ENCODE results near the gene SAG.
"Not testable (repeated sequence)": the region's sequence is repeated elsewhere in the genome, so short reads cannot be mapped to it uniquely, and the experiment has no call there.

The SAG gene

GRCh38 chr2:233369897-233370685 lies 62.5 kb downstream of the SAG start:
- Histone ChIP-seq H3K27ac (ENCODE audit: low read length) (no peak overlapping the region), H3K4me1 (ENCODE audit: control insufficient read depth in 1 of 2, insufficient read depth in 2 of 2, low read length in 2 of 2) (peaks cover 0 to 12% of the 10 kb centered on the region in 2 donors), H3K27me3 (ENCODE audit: low read depth, low read length) (no peaks in the 10 kb centered on the region), H3K4me3 (ENCODE audit: low read depth in 1 of 2, low read length in 2 of 2) (no peak overlapping the region), H3K9me3 (ENCODE audit: control insufficient read depth in 1 of 2, low read length in 2 of 2) (no peaks in the 10 kb centered on the region), H3K36me3 (ENCODE audit: control insufficient read depth in 1 of 2, insufficient read depth in 2 of 2, low read length in 2 of 2) (peaks cover 0 to 4% of the 10 kb centered on the region in 2 donors)

GRCh38 chr2:233371641-233372040 lies 64.0 kb downstream of the SAG start:
- H3K9me3 ChIP-seq (ENCODE audit: control insufficient read depth in 1 of 2, low read length in 2 of 2): no peaks in the 10 kb centered on the region
- H3K4me1 ChIP-seq (ENCODE audit: control insufficient read depth in 1 of 2, insufficient read depth in 2 of 2, low read length in 2 of 2): peaks cover 0 to 12% of the 10 kb centered on the region in 2 donors
- H3K27ac ChIP-seq (ENCODE audit: low read length): no peak overlapping the region
- no peaks in the 10 kb centered on the region for H3K27me3 ChIP-seq (ENCODE audit: low read depth, low read length)
- no peak overlapping the region for H3K4me3 ChIP-seq (ENCODE audit: low read depth in 1 of 2, low read length in 2 of 2)
- peaks cover 0 to 4% of the 10 kb centered on the region in 2 donors for H3K36me3 ChIP-seq (ENCODE audit: control insufficient read depth in 1 of 2, insufficient read depth in 2 of 2, low read length in 2 of 2)

- no peak overlapping the region for H3K4me3 ChIP-seq (ENCODE audit: low read depth in 1 of 2, low read length in 2 of 2)
- H3K4me1 ChIP-seq (ENCODE audit: control insufficient read depth in 1 of 2, insufficient read depth in 2 of 2, low read length in 2 of 2): peaks cover 0 to 12% of the 10 kb centered on the region in 2 donors
- no peaks in the 10 kb centered on the region for H3K9me3 ChIP-seq (ENCODE audit: control insufficient read depth in 1 of 2, low read length in 2 of 2)
- peaks cover 0 to 4% of the 10 kb centered on the region in 2 donors for H3K36me3 ChIP-seq (ENCODE audit: control insufficient read depth in 1 of 2, insufficient read depth in 2 of 2, low read length in 2 of 2)
- H3K27ac ChIP-seq (ENCODE audit: low read length): no peak overlapping the region
- no peaks in the 10 kb centered on the region for H3K27me3 ChIP-seq (ENCODE audit: low read depth, low read length)
Measured at GRCh38 chr2:233372855-233373254, 65.2 kb downstream of the SAG start.

- no peak overlapping the region for H3K27ac ChIP-seq (ENCODE audit: low read length)
- no peaks in the 10 kb centered on the region for H3K9me3 ChIP-seq (ENCODE audit: control insufficient read depth in 1 of 2, low read length in 2 of 2)
- no peaks in the 10 kb centered on the region for H3K27me3 ChIP-seq (ENCODE audit: low read depth, low read length)
- peaks cover 0 to 4% of the 10 kb centered on the region in 2 donors for H3K36me3 ChIP-seq (ENCODE audit: control insufficient read depth in 1 of 2, insufficient read depth in 2 of 2, low read length in 2 of 2)
- peaks cover 0 to 12% of the 10 kb centered on the region in 2 donors for H3K4me1 ChIP-seq (ENCODE audit: control insufficient read depth in 1 of 2, insufficient read depth in 2 of 2, low read length in 2 of 2)
- H3K4me3 ChIP-seq (ENCODE audit: low read depth in 1 of 2, low read length in 2 of 2): no peak overlapping the region
Measured at GRCh38 chr2:233373316-233373715, 65.7 kb downstream of the SAG start.

GRCh38 chr2:233374776-233375175 lies 67.2 kb downstream of the SAG start:
- H3K27me3 ChIP-seq (ENCODE audit: low read depth, low read length); H3K27ac ChIP-seq (ENCODE audit: low read length); H3K4me1 ChIP-seq (ENCODE audit: control insufficient read depth in 1 of 2, insufficient read depth in 2 of 2, low read length in 2 of 2); H3K9me3 ChIP-seq (ENCODE audit: control insufficient read depth in 1 of 2, low read length in 2 of 2); H3K4me3 ChIP-seq (ENCODE audit: low read depth in 1 of 2, low read length in 2 of 2); H3K36me3 ChIP-seq (ENCODE audit: control insufficient read depth in 1 of 2, insufficient read depth in 2 of 2, low read length in 2 of 2): not testable (repeated sequence)

- Histone ChIP-seq H3K4me3 (ENCODE audit: low read depth in 1 of 2, low read length in 2 of 2) (no peak overlapping the region), H3K27me3 (ENCODE audit: low read depth, low read length) (no peaks in the 10 kb centered on the region), H3K27ac (ENCODE audit: low read length) (no peak overlapping the region), H3K4me1 (ENCODE audit: control insufficient read depth in 1 of 2, insufficient read depth in 2 of 2, low read length in 2 of 2) (peaks cover 0 to 3% of the 10 kb centered on the region in 2 donors), H3K9me3 (ENCODE audit: control insufficient read depth in 1 of 2, low read length in 2 of 2) (no peaks in the 10 kb centered on the region), H3K36me3 (ENCODE audit: control insufficient read depth in 1 of 2, insufficient read depth in 2 of 2, low read length in 2 of 2) (peaks cover 0 to 4% of the 10 kb centered on the region in 2 donors)
Measured at GRCh38 chr2:233375490-233376314, 68.1 kb downstream of the SAG start.

- Histone ChIP-seq H3K4me1 (ENCODE audit: control insufficient read depth in 1 of 2, insufficient read depth in 2 of 2, low read length in 2 of 2) (peaks cover 0 to 3% of the 10 kb centered on the region in 2 donors), H3K36me3 (ENCODE audit: control insufficient read depth in 1 of 2, insufficient read depth in 2 of 2, low read length in 2 of 2) (no peaks in the 10 kb centered on the region), H3K9me3 (ENCODE audit: control insufficient read depth in 1 of 2, low read length in 2 of 2) (no peaks in the 10 kb centered on the region), H3K4me3 (ENCODE audit: low read depth in 1 of 2, low read length in 2 of 2) (no peak overlapping the region), H3K27me3 (ENCODE audit: low read depth, low read length) (no peaks in the 10 kb centered on the region), H3K27ac (ENCODE audit: low read length) (no peak overlapping the region)
Measured at GRCh38 chr2:233379034-233379433, 71.4 kb downstream of the SAG start.

GRCh38 chr2:233379441-233379840 lies 71.8 kb downstream of the SAG start:
- no peaks in the 10 kb centered on the region for H3K36me3 ChIP-seq (ENCODE audit: control insufficient read depth in 1 of 2, insufficient read depth in 2 of 2, low read length in 2 of 2)
- no peak overlapping the region for H3K27ac ChIP-seq (ENCODE audit: low read length)
- H3K27me3 ChIP-seq (ENCODE audit: low read depth, low read length): no peaks in the 10 kb centered on the region
- no peaks in the 10 kb centered on the region for H3K9me3 ChIP-seq (ENCODE audit: control insufficient read depth in 1 of 2, low read length in 2 of 2)
- no peak overlapping the region for H3K4me3 ChIP-seq (ENCODE audit: low read depth in 1 of 2, low read length in 2 of 2)
- peaks cover 0 to 4% of the 10 kb centered on the region in 2 donors for H3K4me1 ChIP-seq (ENCODE audit: control insufficient read depth in 1 of 2, insufficient read depth in 2 of 2, low read length in 2 of 2)

- Histone ChIP-seq H3K4me1 (ENCODE audit: control insufficient read depth in 1 of 2, insufficient read depth in 2 of 2, low read length in 2 of 2) (peaks cover 0 to 10% of the 10 kb centered on the region in 2 donors), H3K9me3 (ENCODE audit: control insufficient read depth in 1 of 2, low read length in 2 of 2) (no peaks in the 10 kb centered on the region), H3K4me3 (ENCODE audit: low read depth in 1 of 2, low read length in 2 of 2) (no peak overlapping the region), H3K36me3 (ENCODE audit: control insufficient read depth in 1 of 2, insufficient read depth in 2 of 2, low read length in 2 of 2) (no peaks in the 10 kb centered on the region), H3K27ac (ENCODE audit: low read length) (no peak overlapping the region), H3K27me3 (ENCODE audit: low read depth, low read length) (no peaks in the 10 kb centered on the region)
Measured at GRCh38 chr2:233380132-233380895, 72.7 kb downstream of the SAG start.

GRCh38 chr2:233380995-233381637 lies 73.5 kb downstream of the SAG start:
- no peak overlapping the region for H3K27ac ChIP-seq (ENCODE audit: low read length)
- H3K27me3 ChIP-seq (ENCODE audit: low read depth, low read length): no peaks in the 10 kb centered on the region
- H3K4me3 ChIP-seq (ENCODE audit: low read depth in 1 of 2, low read length in 2 of 2): no peak overlapping the region
- H3K9me3 ChIP-seq (ENCODE audit: control insufficient read depth in 1 of 2, low read length in 2 of 2): no peaks in the 10 kb centered on the region
- peaks cover 0 to 18% of the 10 kb centered on the region in 2 donors for H3K4me1 ChIP-seq (ENCODE audit: control insufficient read depth in 1 of 2, insufficient read depth in 2 of 2, low read length in 2 of 2)
- no peaks in the 10 kb centered on the region for H3K36me3 ChIP-seq (ENCODE audit: control insufficient read depth in 1 of 2, insufficient read depth in 2 of 2, low read length in 2 of 2)

GRCh38 chr2:233381638-233381995 lies 74.0 kb downstream of the SAG start:
- H3K27ac ChIP-seq (ENCODE audit: low read length): no peak overlapping the region
- H3K4me1 ChIP-seq (ENCODE audit: control insufficient read depth in 1 of 2, insufficient read depth in 2 of 2, low read length in 2 of 2): peaks cover 0 to 19% of the 10 kb centered on the region in 2 donors
- H3K9me3 ChIP-seq (ENCODE audit: control insufficient read depth in 1 of 2, low read length in 2 of 2): no peaks in the 10 kb centered on the region
- no peaks in the 10 kb centered on the region for H3K36me3 ChIP-seq (ENCODE audit: control insufficient read depth in 1 of 2, insufficient read depth in 2 of 2, low read length in 2 of 2)
- no peak overlapping the region for H3K4me3 ChIP-seq (ENCODE audit: low read depth in 1 of 2, low read length in 2 of 2)
- no peaks in the 10 kb centered on the region for H3K27me3 ChIP-seq (ENCODE audit: low read depth, low read length)

Data from muscle layer of duodenum (tissue), 2 donors.